Endodermal cell (in vitro differentiated cells): ENCODE data around the gene SPATA45. TPM values are rescaled to one million over a fixed set of nuclear protein-coding genes. Genes with fewer than 3 reads are reported as not detected.

Experiments
- DNase-seq: peaks from one replicate; pipeline ENCODE4 v3.0.0-alpha.2; 2017
- H3K27ac ChIP-seq: 2 replicates; pipeline ENCODE4 v1.5.1; 2013; ENCODE audit warnings: mild to moderate bottlenecking, low read depth, low read length, moderate library complexity
- H3K27me3 ChIP-seq: 2 replicates; pipeline ENCODE4 v1.6.1; 2013; ENCODE audit warnings: mild to moderate bottlenecking, low read length, moderate library complexity; ENCODE audit not compliant: insufficient read depth, control insufficient read depth, poor library complexity, severe bottlenecking
- H3K36me3 ChIP-seq: 2 replicates; pipeline ENCODE4 v1.7.0; 2013; ENCODE audit warnings: mild to moderate bottlenecking, low read length, moderate library complexity; ENCODE audit not compliant: control insufficient read depth, insufficient read depth
- H3K4me1 ChIP-seq: one replicate; pipeline ENCODE4 v1.7.0; 2013; ENCODE audit warnings: low read length; ENCODE audit not compliant: control insufficient read depth, insufficient read depth
- H3K4me3 ChIP-seq: 2 replicates; pipeline ENCODE4 v1.5.1; 2013; ENCODE audit warnings: mild to moderate bottlenecking, low read length, moderate library complexity
- H3K9ac ChIP-seq: 2 replicates; pipeline ENCODE4 v1.6.1; 2013; ENCODE audit warnings: mild to moderate bottlenecking, low read length, moderate library complexity; ENCODE audit not compliant: poor library complexity, severe bottlenecking; ENCODE audit errors: extremely low read depth
- H3K9me3 ChIP-seq: 2 replicates; pipeline ENCODE4 v1.6.1; 2013; ENCODE audit warnings: mild to moderate bottlenecking, low read length, moderate library complexity; ENCODE audit not compliant: control insufficient read depth
- H3K27ac Mint-ChIP-seq: 2 replicates; pipeline ENCODE4 v1.8.0; 2020; ENCODE audit warnings: mixed read lengths
- H3K27me3 Mint-ChIP-seq: 2 replicates; pipeline ENCODE4 v1.8.0; 2021; ENCODE audit warnings: mild to moderate bottlenecking, mixed read lengths; ENCODE audit not compliant: insufficient read depth
- H3K36me3 Mint-ChIP-seq: 2 replicates; pipeline ENCODE4 v1.8.0; 2020; ENCODE audit warnings: low read depth, mixed read lengths
- H3K4me1 Mint-ChIP-seq: 2 replicates; pipeline ENCODE4 v1.8.0; 2020; ENCODE audit warnings: mixed read lengths
- H3K4me3 Mint-ChIP-seq: 2 replicates; pipeline ENCODE4 v1.8.0; 2020; ENCODE audit warnings: mild to moderate bottlenecking, moderate library complexity, mixed read lengths
- H3K9me3 Mint-ChIP-seq: 2 replicates; pipeline ENCODE4 v1.8.0; 2020; ENCODE audit warnings: mild to moderate bottlenecking, mixed read lengths
- WGBS, 2 experiments: methylation state at CpG; one replicate each; pipeline versions ENCODE4 v1.1.5 to v1.1.7; 2013; ENCODE audit warnings: missing lambda C conversion rate in 2 of 2, mixed read lengths in 1 of 2; ENCODE audit not compliant: insufficient coverage in 1 of 2, insufficient read length in 1 of 2; 5-methylcytosine and 5-hydroxymethylcytosine counted together
- total RNA-seq, 2 donors: library from RNA; stranded (reverse); fragmentation: NEBNext Ultra II Directional in 1 of 2; extraction: Animal tissue kit (Norgen Biotek cat#: 25700) in 1 of 2; gene quantifications; 2 replicates in 1 of 2; 3 replicates in 1 of 2; pipeline ENCODE4 v1.2.1, GENCODE V29; 2021
- TF ChIP-seq, protein P1 (sequence below): fragments of 200-600 bp; sonication (generic); conservative IDR thresholded peaks from 2 replicates; pipeline ENCODE4 v1.5.0; 2021; ENCODE audit warnings: antibody characterized with exemption, mild to moderate bottlenecking

The SPATA45 gene
- total RNA-seq, 2 donors from 2014 or later, result not detected

DNA sequence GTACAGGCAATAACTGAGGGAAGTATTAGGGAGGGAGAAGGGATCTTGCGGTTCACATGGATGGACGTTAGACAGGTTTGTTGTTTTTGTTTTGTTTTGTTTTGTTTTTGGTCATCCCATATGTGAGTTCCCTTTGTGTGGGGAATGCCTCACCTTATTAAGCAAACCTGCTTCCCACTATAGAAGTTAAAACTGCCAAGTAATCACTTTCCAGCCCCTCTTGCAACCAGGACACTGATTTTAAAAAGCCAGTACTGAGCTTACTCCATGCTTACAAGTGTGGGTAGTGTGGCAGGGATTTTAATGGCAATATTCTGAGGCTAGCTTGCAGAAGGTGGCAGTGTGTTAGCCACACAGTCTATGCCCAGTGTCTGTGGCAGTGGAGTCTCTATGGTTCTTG, 26.5 kb downstream of the SPATA45 start:
- peaks cover 20% of the 10 kb centered on the region for H3K9me3 Mint-ChIP-seq
- Histone ChIP-seq H3K4me3 (no peak overlapping the region), H3K4me1 (no peaks in the 10 kb centered on the region), H3K27ac (no peak overlapping the region), H3K9me3 (peaks cover 22% of the 10 kb centered on the region), H3K27me3 (no peaks in the 10 kb centered on the region), H3K36me3 (no peaks in the 10 kb centered on the region), H3K9ac (no peak overlapping the region)
- no peak overlapping the region for H3K27ac Mint-ChIP-seq
- no peaks in the 10 kb centered on the region for H3K4me1 Mint-ChIP-seq
- peaks cover 12% of the 10 kb centered on the region for H3K36me3 Mint-ChIP-seq
- peaks cover 2% of the 10 kb centered on the region for H3K27me3 Mint-ChIP-seq
- 91% methylated on average over 2 of the region's 2 CpGs; no CpG with 5 or more reads in 1 of the 2 experiments for WGBS, 2 experiments
- DNase-seq, result no peak
- no peak overlapping the region for H3K4me3 Mint-ChIP-seq
- TF ChIP-seq, protein P1, sequence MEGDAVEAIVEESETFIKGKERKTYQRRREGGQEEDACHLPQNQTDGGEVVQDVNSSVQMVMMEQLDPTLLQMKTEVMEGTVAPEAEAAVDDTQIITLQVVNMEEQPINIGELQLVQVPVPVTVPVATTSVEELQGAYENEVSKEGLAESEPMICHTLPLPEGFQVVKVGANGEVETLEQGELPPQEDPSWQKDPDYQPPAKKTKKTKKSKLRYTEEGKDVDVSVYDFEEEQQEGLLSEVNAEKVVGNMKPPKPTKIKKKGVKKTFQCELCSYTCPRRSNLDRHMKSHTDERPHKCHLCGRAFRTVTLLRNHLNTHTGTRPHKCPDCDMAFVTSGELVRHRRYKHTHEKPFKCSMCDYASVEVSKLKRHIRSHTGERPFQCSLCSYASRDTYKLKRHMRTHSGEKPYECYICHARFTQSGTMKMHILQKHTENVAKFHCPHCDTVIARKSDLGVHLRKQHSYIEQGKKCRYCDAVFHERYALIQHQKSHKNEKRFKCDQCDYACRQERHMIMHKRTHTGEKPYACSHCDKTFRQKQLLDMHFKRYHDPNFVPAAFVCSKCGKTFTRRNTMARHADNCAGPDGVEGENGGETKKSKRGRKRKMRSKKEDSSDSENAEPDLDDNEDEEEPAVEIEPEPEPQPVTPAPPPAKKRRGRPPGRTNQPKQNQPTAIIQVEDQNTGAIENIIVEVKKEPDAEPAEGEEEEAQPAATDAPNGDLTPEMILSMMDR, result no peak

DNA sequence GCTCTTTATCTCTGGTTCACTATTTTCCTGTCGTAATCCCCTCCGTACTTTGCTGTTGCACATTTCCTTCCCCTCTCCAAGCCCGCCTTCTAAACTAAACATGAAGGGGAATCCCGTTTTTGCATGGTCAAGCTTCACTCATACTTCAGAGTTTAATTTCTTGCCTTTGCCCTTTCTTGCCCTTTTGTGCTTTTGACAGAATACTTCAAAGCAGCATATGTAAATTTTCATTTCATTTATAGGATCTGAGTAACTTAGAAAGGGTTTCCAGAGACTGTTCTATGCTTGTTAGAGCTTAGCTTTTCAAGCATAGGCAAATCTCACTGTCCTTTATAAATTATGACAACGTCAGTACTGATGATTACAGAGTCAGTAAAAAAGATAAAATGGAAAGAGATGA, 27.7 kb downstream of the SPATA45 start:
- Mint-ChIP-seq H3K27ac (no peak overlapping the region), H3K9me3 (peaks cover 9% of the 10 kb centered on the region), H3K4me1 (peaks cover 3% of the 10 kb centered on the region), H3K27me3 (peaks cover 2% of the 10 kb centered on the region), H3K4me3 (no peak overlapping the region), H3K36me3 (peaks cover 7% of the 10 kb centered on the region)
- Histone ChIP-seq H3K4me1 (no peaks in the 10 kb centered on the region), H3K27me3 (no peaks in the 10 kb centered on the region), H3K9ac (no peak overlapping the region), H3K27ac (no peak overlapping the region), H3K4me3 (no peak overlapping the region), H3K9me3 (peaks cover 9% of the 10 kb centered on the region), H3K36me3 (no peaks in the 10 kb centered on the region)
- WGBS, 2 experiments, result 84 to 96% methylated on average over 4 to 5 of the region's 5 CpGs
- DNase-seq, result no peak
- TF ChIP-seq, protein P1, result no peak

DNA sequence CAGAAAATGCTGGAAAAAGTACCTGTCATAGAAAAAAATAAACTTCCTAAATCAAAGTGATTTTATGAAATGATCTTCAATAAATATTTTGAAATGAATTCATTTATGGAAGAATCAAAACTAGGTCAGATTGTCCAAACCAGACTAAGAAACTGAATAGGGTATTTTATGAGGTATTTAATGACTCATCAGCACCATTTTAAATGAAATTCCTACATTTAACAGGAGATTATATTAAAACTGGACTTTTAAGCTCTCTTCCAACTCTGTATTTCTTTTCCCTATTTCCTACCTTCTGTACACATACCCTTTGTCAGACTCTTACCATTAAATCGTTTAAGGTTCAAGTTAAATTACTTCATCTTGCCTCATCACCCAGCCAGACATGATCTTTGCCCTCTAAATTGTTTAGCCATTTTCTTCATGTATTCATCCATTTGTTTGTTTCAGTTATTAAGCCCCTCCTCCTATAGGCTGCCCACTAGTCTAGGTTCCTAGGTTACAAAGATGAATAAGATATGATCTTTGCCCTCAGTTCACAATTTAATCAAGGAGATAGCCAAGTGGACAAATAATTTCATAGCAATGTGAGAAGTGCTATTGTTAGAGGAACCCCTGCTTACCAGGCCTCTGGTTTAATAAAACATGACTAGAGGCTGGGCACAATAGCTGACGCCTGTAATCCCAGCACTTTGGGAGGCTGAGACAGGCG, 30.7 kb downstream of the SPATA45 start:
- no peak for DNase-seq
- H3K27me3 Mint-ChIP-seq, result no peaks in the 10 kb centered on the region
- TF ChIP-seq, protein P1, result no peak
- no peaks in the 10 kb centered on the region for H3K9me3 Mint-ChIP-seq
- Histone ChIP-seq H3K4me1 (peaks cover 3% of the 10 kb centered on the region), H3K9ac (no peak overlapping the region), H3K9me3 (no peaks in the 10 kb centered on the region), H3K4me3 (no peak overlapping the region), H3K27me3 (no peaks in the 10 kb centered on the region), H3K36me3 (peaks cover 4% of the 10 kb centered on the region), H3K27ac (no peak overlapping the region)
- H3K27ac Mint-ChIP-seq, result no peak overlapping the region
- WGBS, 2 experiments, result 88 to 91% methylated on average over 2 to 3 of the region's 3 CpGs
- no peak overlapping the region for H3K4me3 Mint-ChIP-seq
- H3K36me3 Mint-ChIP-seq, result no peaks in the 10 kb centered on the region
- H3K4me1 Mint-ChIP-seq, result peaks cover 8% of the 10 kb centered on the region
